Muscle layer of duodenum (tissue), 2 donors: Measurements from ENCODE around the gene PTPN3.

Experiments used
- H3K27ac ChIP-seq: one replicate; pipeline ENCODE4 v1.7.0; 2013; ENCODE audit warnings: mild to moderate bottlenecking, low read length
- H3K27me3 ChIP-seq: one replicate; pipeline ENCODE4 v1.7.0; 2013; ENCODE audit warnings: low read depth, mild to moderate bottlenecking, control low read depth, low read length
- H3K36me3 ChIP-seq, 2 donors: one replicate each; pipeline ENCODE4 v1.7.0; 2013; ENCODE audit warnings: low read length in 2 of 2, control low read depth in 1 of 2, mild to moderate bottlenecking in 1 of 2; ENCODE audit not compliant: insufficient read depth in 2 of 2, control insufficient read depth in 1 of 2
- H3K4me1 ChIP-seq, 2 donors: one replicate each; pipeline ENCODE4 v1.7.0; 2013; ENCODE audit warnings: low read length in 2 of 2, mild to moderate bottlenecking in 2 of 2, control low read depth in 1 of 2, moderate library complexity in 1 of 2; ENCODE audit not compliant: insufficient read depth in 2 of 2, control insufficient read depth in 1 of 2
- H3K4me3 ChIP-seq, 2 donors: one replicate each; pipeline ENCODE4 v1.7.0; 2013; ENCODE audit warnings: low read length in 2 of 2, low read depth in 1 of 2, mild to moderate bottlenecking in 1 of 2
- H3K9me3 ChIP-seq, 2 donors: one replicate each; pipeline ENCODE4 v1.7.0; 2013; ENCODE audit warnings: low read length in 2 of 2, control low read depth in 1 of 2, mild to moderate bottlenecking in 1 of 2; ENCODE audit not compliant: control insufficient read depth in 1 of 2
- donor health status: healthy.

PTPN3 gene

GRCh38 chr9:109417585-109418544 is 80.2 kb downstream of the PTPN3 start:
- no peak overlapping the region for H3K4me3 ChIP-seq
- H3K9me3 ChIP-seq: no peaks in the 10 kb centered on the region
- H3K27ac ChIP-seq: no peak overlapping the region
- H3K4me1 ChIP-seq: no peaks in the 10 kb centered on the region
- H3K27me3 ChIP-seq: no peaks in the 10 kb centered on the region
- H3K36me3 ChIP-seq: peaks cover 0 to 3% of the 10 kb centered on the region in 2 donors

GRCh38 chr9:109417054-109417453 is 81.1 kb downstream of the PTPN3 start:
- Histone ChIP-seq H3K27me3 (no peaks in the 10 kb centered on the region), H3K27ac (no peak overlapping the region), H3K9me3 (no peaks in the 10 kb centered on the region), H3K4me3 (no peak overlapping the region), H3K36me3 (peaks cover 0 to 3% of the 10 kb centered on the region in 2 donors), H3K4me1 (no peaks in the 10 kb centered on the region)

- no peak overlapping the region for H3K4me3 ChIP-seq
- no peak overlapping the region for H3K27ac ChIP-seq
Measured at GRCh38 chr9:109416135-109416706, 81.9 kb downstream of the PTPN3 start.

GRCh38 chr9:109414125-109414785 is 83.9 kb downstream of the PTPN3 start:
- Histone ChIP-seq H3K4me1 (no peaks in the 10 kb centered on the region), H3K27ac (no peak overlapping the region), H3K27me3 (no peaks in the 10 kb centered on the region), H3K9me3 (no peaks in the 10 kb centered on the region), H3K4me3 (no peak overlapping the region), H3K36me3 (peaks cover 0 to 3% of the 10 kb centered on the region in 2 donors)

More at GRCh38 chr9:109416135-109416706, 81.9 kb downstream of the PTPN3 start:
- Histone ChIP-seq H3K27me3 (no peaks in the 10 kb centered on the region), H3K4me1 (no peaks in the 10 kb centered on the region), H3K9me3 (no peaks in the 10 kb centered on the region), H3K36me3 (peaks cover 0 to 3% of the 10 kb centered on the region in 2 donors)

- H3K4me1 ChIP-seq: no peaks in the 10 kb centered on the region
- H3K4me3 ChIP-seq: no peak overlapping the region
- no peak overlapping the region for H3K27ac ChIP-seq
- no peaks in the 10 kb centered on the region for H3K27me3 ChIP-seq
- peaks cover 0 to 3% of the 10 kb centered on the region in 2 donors for H3K36me3 ChIP-seq
- no peaks in the 10 kb centered on the region for H3K9me3 ChIP-seq
Measured at GRCh38 chr9:109411798-109412352, 86.2 kb downstream of the PTPN3 start.

GRCh38 chr9:109411069-109411761 is 86.9 kb downstream of the PTPN3 start:
- Histone ChIP-seq H3K27ac (no peak overlapping the region), H3K36me3 (peaks cover 0 to 3% of the 10 kb centered on the region in 2 donors), H3K9me3 (no peaks in the 10 kb centered on the region), H3K4me3 (no peak overlapping the region), H3K4me1 (no peaks in the 10 kb centered on the region), H3K27me3 (no peaks in the 10 kb centered on the region)

GRCh38 chr9:109409773-109410397 is 88.2 kb downstream of the PTPN3 start:
- no peaks in the 10 kb centered on the region for H3K4me1 ChIP-seq
- H3K4me3 ChIP-seq: no peak overlapping the region
- peaks cover 0 to 3% of the 10 kb centered on the region in 2 donors for H3K36me3 ChIP-seq
- H3K27me3 ChIP-seq: no peaks in the 10 kb centered on the region
- H3K27ac ChIP-seq: no peak overlapping the region
- no peaks in the 10 kb centered on the region for H3K9me3 ChIP-seq

- Histone ChIP-seq H3K27ac (no peak overlapping the region), H3K4me3 (no peak overlapping the region), H3K9me3 (no peaks in the 10 kb centered on the region), H3K36me3 (no peaks in the 10 kb centered on the region), H3K4me1 (no peaks in the 10 kb centered on the region), H3K27me3 (no peaks in the 10 kb centered on the region)
Measured at GRCh38 chr9:109408759-109409462, 89.2 kb downstream of the PTPN3 start.

- Histone ChIP-seq H3K9me3 (no peaks in the 10 kb centered on the region), H3K4me1 (no peaks in the 10 kb centered on the region), H3K36me3 (no peaks in the 10 kb centered on the region), H3K27me3 (no peaks in the 10 kb centered on the region), H3K4me3 (no peak overlapping the region), H3K27ac (no peak overlapping the region)
Measured at GRCh38 chr9:109403766-109404320, 94.3 kb downstream of the PTPN3 start.

GRCh38 chr9:109403116-109403515 is 95.0 kb downstream of the PTPN3 start:
- Histone ChIP-seq H3K4me1 (no peaks in the 10 kb centered on the region), H3K36me3 (no peaks in the 10 kb centered on the region), H3K4me3 (no peak overlapping the region), H3K27ac (no peak overlapping the region), H3K27me3 (no peaks in the 10 kb centered on the region), H3K9me3 (no peaks in the 10 kb centered on the region)
